GM11168 (cell line): ENCODE results near the gene NF2.

Source experiments
- in situ Hi-C: fragments of 300-500 bp; cut with MboI; formaldehyde crosslinking; loops from one replicate; pipeline ENCODE4 v1.12.0; 2022; ENCODE audit warnings: low sequenced_read_pairs; ENCODE audit not compliant: unreplicated experiment

NF2 gene

DNA sequence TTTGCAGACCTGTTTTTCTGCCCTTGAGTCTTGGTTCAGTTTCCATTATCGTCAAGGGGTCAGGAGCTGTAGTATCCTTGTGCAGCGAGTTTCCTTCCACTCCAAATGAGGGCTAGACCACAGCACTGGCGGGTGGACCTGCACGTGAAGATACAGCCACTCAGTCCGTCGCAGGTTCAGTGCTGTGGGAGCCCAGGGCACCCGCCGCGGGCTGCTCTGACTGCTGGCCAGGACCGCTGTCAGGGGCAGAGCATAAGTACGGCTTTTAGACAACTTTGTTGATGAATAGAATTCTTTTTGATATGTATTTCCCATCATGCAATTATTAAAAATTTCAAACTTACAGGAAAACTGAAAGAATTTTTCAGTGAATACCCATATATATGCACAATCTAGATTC lies 56.6 kb downstream of the NF2 start:
- in situ Hi-C loops = no loop called here

DNA sequence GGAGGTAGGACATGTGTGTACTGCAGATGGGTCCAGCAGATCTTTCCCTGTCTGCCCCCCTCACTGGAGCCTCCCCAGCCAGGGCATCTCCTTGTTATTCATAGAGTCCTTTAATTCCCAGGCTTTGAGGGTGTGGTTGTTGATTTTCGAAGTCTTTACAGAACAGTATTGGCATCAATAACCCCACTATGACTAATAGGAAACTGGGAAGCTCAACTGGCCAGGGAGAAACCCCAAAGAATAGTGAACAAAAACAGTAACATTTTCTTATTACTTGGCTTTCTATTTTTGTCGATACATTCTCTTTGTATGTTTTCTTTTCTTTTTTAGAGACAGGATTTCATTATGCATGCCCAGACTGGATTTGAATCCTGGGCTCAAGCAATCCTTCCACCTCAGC lies 57.9 kb downstream of the NF2 start:
- in situ Hi-C loops = no loop called here

DNA sequence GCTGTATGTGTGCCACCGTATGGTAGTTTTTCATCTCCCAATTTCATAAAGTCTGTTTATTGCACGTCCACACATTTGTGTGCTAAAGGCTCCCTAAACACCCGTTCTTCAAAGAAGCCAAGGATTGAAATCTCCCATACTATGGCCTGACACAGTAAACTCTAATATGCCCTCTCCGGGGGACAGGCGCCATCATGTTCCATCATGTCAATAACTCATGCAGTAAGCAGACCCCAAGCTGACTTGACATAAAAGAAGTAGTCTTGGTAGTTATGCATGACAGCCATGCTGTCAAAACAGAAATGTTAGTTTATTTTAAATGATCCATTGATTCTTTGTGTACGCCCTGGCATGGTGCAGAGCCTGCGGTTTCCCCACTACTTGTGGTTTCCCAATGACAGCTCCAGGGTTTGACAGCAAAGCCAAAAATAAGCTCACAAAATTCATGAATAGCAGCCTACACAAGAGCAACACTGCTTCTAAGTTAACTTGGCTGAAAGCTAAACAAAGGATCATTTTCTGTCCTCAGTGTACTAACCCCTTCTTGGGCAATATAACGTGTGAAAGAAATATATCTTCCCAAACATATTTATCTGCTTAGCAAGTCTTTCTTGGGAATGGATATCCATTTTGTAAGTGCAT lies 59.9 kb downstream of the NF2 start:
- in situ Hi-C loops = no loop called here

DNA sequence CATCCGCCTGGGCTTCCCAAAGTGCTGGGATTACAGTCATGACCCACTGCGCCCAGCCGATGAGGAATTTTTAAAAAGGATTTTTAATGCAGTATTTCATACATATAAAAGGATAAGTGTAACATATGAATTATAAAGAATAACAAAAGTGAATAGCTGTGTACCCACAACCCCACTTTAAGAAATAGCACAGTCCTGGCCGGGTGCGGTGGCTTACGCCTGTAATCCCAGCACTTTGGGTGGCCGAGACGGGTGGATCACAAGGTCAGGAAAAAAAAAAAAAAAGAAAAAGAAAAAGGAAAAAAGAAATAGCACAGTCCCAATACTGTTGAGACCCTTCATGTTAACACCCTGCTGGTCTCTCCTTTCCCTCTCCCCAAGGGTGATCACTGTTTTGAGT lies 62.1 kb downstream of the NF2 start:
- in situ Hi-C loops = no loop called here

DNA sequence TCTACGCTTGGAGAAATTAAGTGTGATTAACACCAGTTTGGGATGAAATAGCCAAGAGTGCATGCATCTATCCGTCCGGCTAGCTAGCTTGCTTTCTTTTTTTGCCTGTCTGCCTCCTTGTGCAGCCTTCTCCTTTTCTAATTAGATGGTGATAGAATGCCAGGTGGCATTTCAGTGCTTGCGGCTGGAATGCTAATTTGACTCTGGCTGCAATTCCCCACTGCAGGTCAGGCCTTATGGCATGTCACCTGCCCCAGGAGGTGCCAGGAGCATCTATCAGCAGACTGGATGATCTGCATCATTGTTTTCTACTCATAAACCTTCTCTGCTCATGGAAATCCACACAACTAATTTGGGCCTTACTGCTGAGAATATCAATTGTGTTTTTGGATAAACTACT lies 65.2 kb downstream of the NF2 start:
- in situ Hi-C loops = no loop called here

DNA sequence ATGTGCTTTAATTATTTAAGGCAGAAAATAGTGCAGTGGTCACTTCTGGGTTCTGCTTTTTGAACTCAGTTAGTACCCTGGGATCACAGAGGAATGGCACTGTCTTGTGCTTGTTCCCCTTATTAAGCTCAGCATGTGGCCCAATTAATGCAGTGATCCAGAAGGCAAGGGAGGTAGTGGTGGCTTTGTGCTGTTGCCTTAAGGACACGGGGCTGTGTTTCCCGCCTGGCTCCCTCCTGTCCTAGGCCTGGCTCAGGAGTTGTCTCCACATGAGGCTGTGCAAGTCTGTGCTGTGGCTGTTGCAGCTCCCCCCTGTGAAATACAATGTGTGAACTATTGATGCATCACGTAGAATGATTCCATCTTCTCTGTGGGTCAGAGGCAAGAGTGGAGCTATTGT lies 67.2 kb downstream of the NF2 start:
- in situ Hi-C loops = no loop called here

DNA sequence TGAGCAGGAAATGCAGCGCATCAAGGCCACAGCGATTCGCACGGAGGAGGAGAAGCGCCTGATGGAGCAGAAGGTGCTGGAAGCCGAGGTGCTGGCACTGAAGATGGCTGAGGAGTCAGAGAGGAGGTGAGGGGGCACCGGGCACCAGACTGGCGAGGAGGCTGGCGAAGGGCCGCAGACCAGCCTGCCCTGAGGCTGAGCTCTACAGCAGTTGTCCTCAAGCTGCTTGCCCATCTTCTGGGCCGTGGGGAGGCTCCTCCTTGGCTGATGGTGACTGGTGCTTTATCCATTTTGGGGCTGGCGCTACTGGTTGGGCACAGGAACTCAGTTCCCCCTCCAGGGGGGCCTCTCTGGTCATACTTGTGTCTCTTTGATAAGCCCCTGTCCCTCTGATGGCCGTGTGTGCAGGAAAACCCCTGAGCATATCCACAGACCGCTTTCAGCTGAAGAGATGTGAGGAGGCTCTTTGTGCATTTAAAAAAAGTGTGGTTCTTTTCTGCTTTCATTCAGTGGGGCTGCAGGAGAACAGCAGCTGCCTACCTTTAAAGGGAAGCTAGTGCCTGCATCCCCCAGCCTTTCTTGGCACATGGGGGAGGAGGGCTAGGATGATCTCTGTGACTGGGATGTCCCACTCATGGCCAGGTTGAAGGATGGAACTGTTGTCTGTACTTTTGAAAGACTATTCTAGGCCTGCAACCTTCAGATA lies 70.1 kb downstream of the NF2 start:
- in situ Hi-C loops = no loop called here

DNA sequence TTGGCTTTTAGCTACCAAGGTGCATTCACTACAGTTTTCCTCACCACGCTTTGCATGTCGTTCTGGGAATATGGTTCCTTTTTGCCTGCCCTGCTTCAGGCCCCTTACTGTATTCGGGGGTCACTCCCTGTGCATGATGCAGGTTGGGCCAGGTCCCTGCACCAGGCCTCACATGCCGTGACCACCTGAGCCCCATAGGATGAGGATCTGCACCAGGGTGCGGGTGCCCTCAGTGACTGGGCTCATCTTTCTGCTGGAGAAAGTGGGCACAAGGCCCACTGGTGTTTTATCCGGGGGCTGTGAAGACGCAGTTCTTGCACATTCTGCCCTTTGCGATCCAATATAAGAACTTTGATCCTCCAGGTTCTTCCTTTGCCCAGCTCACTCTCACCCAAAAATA lies 70.7 kb downstream of the NF2 start:
- in situ Hi-C loops = no loop called here

DNA sequence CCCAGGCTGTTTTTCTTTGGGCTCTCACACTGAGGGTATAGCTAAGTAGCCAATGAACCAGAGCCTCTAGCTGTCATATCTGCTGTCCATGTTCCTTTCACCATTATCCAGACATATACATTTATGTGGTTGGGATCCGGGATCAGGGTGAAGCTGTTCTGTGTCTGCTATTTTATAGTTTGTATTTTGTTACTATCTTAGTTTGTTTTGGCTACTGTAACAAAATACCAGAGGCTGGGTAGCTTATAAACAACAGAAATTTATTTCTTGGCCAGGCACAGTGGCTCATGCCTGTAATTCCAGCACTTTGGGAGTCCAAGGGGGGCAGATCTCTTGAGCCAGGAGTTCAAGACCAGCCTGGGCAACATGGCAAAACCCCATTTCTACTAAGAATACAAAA lies 75.9 kb downstream of the NF2 start:
- in situ Hi-C loops = no loop called here

DNA sequence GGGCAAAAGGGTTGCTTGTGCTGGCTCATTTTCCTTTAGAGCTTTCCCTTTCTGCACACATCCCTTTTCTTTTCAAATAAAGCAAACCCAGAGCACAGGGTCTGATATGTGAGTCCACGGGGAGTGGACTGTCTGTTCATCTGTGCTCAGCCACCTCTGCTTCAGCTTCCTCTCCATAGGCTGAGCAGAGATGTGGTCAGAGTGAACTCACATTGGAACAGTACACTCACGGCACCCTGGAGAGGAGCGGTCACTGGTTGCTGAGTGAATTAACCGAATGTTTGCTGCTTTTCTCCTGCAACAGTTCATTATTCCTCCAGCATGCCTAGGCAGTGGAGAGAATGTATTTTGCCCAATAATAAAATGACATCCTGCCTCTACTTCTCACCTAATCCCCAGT lies 80.1 kb downstream of the NF2 start:
- in situ Hi-C loops = no loop called here

DNA sequence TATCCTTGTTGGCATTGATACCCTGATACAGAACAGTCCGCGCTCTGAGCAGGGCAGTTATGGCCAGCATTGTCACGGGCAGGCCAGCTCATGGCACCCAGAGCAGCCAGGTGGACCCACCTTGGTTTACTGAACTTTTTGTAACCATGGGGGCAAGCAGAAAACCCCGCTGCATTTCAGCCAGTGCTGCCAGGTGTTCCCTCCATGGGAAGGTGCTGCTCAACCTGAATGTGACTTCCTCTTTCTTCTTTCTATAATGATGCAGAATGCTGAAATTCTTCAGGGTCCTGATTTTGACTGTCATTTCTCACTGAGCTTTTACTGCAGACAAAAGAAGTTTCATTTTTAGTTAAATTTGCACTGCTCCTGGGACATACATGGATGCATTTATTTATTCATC lies 80.8 kb downstream of the NF2 start:
- in situ Hi-C loops = no loop called here

DNA sequence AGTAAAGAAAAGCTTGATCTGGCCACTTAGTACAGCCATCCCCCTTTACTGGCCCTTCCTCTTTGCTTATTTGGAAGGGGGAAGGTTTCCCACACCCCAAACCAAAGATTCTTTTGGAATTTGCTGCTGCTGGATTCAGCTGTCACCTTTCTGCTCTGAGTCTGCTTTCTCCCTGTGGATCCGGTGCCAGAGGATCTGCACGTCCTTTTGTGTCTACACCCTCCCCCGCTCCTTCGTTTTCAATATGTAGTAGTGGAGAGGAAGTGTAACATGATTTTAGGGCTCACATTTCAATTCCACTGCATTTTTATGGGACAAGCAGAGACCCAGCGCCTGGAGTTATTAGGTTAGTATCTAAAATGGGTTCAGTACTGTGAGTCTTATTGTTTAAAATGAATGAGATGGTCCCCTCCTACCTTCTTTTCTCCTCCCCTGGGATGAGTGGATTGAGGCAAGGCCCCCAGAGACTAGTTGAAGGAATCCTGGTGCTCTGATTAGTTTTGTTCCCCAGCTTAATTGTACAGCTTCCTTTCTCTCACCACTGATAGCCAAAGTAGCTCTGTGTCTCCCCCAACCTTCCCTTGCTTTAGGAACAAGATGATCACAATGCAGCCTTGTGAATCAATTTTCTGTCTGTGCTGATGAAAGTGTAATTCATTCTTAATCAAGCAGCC lies 85.9 kb downstream of the NF2 start:
- in situ Hi-C loops = no loop called here

DNA sequence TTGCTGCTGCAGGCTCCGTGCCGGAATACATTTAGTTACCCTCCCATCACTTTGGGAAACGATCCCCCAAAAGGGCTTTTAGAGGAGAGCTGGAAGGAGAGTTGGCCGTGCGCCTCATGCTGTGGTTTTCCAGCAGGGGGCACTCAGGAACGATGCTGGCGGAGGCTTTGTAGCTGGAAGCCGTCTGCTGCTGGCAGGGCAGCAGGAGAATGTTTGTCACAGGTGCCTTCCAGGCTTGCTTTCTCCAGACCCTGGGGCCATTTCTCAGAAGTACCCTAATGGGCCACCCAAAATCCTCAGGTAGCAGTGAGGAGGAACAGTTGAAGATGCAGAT lies 86.4 kb downstream of the NF2 start:
- in situ Hi-C loops = no loop called here

DNA sequence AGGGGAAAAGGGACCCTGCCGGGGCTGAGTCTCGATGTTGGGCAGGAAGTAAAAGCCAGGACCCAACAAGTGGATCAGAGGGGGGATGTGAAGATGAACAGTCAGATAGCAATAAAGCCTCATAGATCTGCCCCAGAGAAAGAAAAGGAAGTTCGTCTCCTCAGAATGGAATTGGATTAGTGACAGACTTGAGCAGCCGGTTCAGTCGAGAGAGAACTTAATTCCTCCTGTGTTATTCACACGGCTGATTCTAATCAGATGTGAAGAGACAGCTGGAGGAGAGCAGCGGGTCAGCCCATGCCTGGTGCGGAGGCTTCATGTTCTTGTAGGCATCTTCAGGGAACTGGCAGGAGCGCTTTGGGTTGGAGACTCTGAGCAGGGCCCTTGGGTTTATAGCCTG lies 87.0 kb downstream of the NF2 start:
- in situ Hi-C loops = no loop called here

DNA sequence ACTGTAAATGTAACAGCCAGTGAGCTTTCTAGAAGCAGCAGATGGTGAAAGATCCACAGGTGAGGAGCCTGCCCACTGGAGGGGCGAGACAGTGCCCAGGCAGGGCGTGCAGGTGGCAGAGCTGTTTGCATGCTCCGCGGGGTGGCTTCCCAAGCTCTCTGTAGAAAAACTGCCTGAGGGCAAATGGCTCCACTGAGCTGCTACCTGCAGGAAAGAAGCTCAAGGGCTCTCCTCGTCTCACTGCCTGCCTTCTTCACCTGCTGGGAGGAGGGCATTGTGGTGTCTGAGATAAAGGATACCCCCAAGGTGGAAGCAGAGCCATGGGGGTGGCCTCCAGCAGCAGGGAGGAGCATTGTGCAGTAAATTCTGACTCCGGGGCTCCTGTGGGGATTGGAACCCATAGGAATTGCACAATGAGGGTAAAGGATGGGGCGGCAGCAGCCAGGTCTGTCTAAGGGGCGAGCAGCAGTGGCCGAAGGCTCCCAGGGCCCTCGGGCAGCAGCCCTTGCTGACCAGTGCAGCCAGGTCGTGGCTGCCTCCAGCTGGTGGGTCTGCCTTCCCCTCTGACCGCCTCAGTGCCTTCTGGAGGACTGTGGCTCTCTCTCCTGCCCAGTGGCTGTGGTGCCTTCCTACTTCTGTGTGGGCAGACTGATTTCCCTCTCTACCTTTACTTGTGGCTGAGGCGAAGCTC lies 88.3 kb downstream of the NF2 start:
- in situ Hi-C loops = no loop called here

DNA sequence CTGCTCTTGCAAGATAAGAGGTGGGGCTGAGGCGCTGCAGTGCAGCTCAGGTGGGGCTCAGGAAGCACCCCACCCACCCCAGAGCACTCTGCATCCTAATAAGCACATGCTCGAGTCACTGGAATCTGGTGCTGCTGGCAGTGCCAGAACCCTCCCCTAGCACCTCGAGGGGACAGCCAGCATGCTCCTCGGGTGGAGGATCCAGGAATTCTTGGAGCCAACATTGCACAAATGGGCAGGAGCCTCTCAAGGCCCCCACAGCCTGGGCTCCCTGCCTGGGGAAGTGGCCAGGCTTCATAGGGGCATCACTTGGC lies 88.9 kb downstream of the NF2 start:
- in situ Hi-C loops = no loop called here

DNA sequence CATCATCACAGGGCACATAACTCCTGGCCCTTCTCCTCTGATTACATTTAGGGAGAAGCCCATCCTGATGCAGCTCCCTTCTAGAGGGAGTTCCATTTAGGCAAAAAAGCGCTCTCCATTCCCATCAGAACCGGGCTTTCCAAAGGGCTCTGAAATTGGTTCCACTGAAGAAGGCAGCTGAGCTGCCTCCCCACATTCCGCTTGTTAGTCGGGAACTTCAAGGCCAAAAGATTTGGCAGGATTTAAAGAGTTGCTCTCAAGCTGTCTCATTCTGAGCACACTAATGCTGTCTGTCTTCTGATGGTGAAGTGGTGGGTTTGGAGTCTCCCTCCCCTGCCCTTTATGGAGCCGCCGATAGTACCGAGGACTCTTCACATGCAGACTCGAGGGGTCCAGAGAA lies 89.7 kb downstream of the NF2 start:
- in situ Hi-C loops = no loop called here

DNA sequence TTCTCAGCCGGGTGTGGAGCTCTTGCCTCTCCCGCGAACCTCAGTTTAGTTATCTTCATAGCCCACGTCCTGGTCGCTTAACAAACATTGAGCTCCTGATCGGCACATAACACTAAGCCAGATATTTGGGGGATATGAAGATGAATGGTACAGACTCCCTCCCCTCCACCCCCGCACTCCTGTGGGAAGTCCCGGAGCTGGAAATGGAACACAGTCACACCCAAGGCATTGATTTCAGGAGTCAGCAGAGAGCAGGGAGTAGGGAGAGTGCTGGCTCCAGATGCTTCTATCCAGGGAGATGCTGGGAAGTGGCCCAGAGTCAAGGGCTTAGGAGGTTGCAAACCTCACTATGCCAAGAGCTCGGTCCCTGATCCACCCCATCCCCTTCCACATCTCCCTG lies 90.2 kb downstream of the NF2 start:
- in situ Hi-C loops = no loop called here

DNA sequence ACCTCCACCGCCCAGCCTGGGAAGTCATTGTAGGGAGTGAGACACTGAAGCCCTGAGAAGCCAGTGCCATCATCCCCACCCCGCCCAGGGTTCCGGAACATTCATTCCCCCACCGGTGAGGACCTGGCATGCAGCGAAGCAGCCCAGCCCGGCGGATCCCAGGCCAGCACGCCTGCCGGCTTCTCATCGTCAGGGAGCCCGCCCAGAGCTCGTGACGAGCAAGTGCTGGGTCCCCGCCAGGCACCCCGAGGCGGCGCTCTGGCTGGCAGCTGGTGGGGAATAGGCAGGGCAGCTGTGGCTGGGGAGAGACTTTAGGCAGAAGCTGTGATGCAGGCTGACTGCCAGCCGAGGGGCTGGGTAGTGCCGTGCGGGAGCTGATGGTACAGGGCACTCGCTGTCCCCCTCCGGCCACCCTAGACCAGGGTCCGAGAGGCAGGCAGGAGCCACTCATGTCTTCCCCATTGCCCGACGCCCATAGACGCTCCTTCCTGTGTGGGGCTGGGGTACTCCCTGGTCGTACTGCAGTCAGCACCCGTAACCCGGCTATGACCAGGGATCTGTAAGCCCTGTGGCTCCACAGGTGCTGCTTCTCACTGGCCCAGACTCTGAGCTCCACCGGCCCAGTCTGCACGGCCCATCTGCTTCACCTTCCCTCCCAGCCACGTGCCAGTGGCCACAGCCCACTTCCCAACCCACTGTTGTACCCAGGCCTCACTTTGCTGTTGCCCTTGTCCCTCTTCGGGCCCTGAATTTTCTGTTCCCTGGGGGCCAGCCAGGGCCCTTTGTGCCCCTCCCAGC lies 91.9 kb downstream of the NF2 start:
- in situ Hi-C loops = no loop called here

DNA sequence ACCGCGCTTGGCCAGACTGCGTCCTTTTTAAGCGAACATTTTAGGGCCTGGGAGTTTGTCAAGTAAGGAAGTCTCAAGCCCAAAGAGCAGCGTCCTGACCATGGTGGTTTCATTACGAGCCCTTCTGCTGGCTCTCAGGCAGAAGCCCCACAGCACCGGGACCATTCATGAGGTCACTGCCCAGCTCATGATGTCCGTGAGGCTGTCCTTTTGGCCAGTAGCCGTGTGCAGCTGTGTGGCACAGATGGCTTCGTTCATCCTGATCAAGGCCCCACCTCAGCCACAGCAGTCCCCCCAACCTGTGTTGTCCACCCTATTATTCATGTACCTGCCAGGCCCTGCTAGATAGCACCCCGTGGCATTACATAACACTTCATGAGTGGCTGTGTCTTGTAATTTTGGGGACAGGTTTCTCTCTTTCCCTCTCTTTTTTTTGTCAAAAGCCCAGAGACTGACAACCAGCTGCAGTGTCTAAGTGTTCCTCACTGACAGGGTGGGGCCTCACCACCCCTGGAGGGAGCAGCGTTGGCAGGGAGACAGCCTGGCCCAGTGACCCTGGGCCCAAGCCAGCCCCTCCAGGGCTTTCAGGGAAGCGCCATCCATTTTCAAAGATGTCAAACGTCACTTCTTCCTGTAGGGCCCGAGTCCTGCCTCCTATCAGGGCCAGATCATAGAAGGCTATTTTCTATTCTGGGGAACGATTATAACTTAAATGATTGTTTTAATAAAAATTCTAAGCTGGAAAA lies 94.6 kb downstream of the NF2 start:
- in situ Hi-C loops = no loop called here
